GM18870 (cell line): ENCODE data around the gene HINT3.
"Not testable (repeated sequence)": the region's sequence is repeated elsewhere in the genome, so short reads cannot be mapped to it uniquely, and the experiment has no call there.

Experiments
- ATAC-seq: cut with Tn5 transposase; IDR thresholded peaks from one replicate; pipeline ENCODE4 v1.9.1; 2021; ENCODE audit warnings: moderate library complexity; ENCODE audit not compliant: unreplicated experiment

HINT3 gene

DNA sequence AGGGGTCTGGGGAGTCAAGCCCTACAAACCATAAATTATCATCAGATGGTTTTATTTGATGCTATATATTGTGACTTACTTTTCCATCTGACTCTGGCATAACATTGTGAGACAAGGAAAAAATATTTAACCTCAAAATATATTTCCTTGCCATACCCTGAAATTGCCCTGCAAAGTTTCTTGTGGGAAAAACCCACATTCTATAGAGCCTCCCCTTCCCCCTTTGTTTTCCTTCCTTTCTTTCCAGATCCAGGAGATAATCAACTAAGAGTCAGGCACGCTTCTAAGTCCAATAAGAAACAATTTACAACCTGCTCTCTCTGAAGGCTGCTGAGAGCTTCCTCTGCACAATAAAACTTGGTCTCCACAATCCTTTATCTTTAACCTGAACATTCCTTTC, 17.5 kb upstream of the HINT3 start:
- ATAC-seq, result no peak

DNA sequence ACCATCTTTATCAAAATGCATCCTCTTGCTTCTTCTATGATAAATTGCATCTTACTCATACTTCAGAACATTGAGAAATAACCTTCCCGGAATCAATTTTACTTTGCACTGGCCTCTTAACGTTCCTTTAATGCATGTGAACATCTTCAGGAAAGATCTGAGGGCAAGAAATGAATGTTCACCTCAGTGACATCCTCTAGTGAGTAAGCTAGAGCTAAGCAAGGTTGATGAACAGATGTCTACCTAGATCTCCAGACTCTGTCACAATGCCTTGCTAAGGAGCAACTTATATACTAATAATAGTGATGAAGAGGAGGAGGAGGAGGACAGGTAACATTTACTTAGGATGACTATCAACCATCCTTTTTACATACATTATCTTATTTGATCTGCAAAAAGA, 16.8 kb upstream of the HINT3 start:
- ATAC-seq, result no peak

DNA sequence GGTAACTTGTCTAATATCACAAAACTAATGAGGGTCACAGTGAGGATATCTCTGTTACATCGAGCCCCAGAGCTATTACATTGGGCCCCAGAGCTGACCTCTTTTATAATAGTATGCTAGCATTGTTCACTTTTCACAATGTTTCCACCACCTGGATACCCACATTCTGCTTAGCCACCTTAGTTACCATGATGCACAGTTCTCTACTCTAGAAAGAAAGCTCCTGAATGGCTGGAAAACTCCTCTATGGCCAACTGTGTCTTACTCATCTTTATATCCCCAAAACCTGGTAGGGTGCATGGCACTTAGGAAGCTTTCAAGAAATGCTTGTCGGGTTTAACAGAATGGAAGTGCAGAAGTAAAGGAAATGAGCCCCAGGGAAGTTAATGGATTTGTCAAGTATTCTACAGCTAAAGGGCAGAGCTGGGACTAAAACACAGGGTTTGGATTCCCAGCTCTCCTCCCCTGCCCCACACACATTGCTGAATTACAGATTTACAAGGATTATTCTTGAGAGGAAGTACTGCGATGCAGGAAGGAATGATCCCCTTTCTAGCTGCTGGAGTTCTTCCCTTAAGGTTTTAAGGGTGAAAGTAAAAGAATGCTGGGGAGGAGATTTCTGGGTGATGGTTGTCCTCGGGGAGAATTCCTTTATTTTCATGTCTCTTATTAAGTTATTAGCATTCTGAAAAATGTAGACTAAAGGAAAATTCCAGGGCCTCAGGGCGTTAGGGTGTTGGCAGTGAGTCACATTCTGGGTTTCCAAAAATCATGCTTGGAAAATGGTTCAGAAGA, 16.1 kb upstream of the HINT3 start:
- no peak for ATAC-seq

DNA sequence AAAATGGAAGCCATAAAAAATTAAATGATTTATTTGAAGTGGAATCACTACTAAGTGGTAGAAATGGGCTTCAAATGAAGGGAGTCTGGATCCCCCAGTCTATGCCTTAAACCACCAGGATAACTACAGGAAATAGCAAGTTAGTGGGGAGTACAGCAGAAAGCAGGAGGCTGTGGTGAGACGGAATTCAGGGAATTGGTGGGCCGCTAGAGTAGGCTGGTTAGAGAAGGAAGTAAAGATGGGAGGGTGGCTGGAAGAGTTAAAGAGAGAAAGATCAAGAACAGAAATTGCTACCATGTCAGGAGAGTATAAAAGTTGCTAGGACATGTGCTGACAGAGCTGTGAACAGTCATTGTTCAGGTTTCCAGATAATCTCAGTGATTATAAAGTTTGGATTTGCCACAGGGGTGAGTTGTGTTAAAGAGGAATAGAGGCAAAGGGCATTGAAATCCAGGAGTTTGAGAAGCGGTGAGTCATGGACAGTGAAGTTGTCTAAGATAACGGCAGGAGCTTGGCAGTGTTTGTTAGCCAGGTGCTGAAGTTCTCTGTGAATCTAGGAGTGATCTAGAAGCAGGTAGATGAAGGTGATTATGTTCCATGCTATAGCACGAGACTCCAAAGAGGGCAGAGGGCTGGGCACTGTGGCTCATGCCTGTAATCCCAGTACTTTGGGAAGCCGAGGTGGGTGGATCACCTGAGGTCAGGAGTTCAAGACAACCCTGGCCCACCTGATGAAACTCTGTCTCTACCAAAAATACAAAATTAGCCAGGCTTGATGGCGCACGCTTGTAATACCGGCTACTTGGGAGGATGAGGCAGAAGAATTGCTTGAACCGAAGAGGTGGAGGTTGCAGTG, 13.7 kb upstream of the HINT3 start:
- no peak for ATAC-seq

DNA sequence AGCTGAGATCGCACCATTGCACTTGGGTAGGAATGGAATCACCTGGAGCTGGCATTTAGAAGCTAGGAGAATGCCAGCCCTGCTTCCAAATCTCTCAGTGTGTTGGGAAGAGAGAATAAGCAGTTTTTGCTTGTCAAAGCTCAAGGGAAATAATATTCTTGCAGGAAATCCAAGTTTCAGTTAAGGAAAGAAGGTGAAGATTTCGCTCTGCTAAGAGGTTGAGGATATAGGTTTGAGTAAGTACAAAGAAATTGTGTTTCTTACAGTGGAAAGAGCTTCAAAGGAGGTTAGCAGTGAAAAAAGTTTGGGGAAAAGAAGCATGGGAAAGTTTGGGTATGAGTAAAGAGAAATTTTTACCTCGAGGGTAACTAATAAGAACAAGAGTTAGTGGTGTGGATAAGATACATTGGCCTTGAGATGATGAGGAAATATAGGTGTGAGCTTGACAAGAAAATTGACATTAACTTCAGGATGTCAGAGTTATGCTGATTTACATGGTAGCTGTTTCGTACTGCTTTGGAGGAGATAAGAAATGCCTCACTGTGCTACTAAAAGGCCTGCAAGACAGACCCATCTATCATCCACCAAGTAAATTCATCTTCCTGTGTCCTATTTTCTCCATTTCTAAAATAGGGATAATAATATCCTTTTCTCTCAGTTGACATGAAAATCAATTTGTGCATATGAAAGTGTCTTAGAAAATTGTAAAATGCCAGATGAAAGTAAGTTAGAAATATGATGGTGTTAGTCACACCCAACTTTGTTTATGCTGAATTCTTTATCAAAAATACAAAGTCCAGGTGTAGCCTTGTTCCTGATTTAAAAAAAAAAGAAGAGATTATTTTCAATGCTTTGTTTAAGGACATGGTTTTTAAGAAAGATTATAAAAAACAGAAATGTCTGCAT, 12.8 kb upstream of the HINT3 start:
- no peak for ATAC-seq

DNA sequence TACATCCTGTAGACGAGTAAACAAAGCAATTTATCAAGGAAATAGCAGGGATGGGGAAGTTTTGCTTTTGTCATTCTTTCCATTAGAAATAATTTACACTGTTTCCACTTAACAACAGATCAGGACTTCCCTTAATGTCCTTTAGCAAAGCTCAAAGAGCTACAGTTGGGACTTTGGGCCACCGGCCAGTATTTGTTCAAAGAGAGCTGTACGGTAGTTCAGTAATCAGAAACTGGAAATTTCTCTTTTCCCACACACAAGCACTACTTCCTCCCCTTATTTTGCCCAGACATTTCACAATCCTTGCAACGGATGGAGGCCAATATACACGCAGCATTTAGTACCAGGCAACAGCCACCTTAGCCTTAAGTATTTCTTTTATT, 12.1 kb upstream of the HINT3 start:
- ATAC-seq, result no peak

DNA sequence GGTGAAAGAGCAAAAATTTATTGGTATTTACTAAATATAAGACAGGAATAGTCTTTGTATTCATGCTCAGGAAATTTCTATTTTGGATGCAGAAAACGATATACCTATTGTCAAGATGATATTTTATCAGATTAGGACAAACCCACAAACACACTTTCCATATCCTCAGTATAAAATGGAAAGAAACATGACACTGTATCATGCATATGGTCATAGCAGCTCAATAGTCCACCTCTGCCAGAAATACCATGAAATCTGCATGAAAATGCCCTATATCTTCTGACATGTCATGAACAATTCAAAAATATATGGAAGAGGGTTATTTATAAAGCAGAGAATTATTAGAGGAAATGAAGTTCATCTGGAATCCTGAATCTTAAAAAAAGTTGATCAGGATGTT, 11.7 kb upstream of the HINT3 start:
- ATAC-seq, result no peak

DNA sequence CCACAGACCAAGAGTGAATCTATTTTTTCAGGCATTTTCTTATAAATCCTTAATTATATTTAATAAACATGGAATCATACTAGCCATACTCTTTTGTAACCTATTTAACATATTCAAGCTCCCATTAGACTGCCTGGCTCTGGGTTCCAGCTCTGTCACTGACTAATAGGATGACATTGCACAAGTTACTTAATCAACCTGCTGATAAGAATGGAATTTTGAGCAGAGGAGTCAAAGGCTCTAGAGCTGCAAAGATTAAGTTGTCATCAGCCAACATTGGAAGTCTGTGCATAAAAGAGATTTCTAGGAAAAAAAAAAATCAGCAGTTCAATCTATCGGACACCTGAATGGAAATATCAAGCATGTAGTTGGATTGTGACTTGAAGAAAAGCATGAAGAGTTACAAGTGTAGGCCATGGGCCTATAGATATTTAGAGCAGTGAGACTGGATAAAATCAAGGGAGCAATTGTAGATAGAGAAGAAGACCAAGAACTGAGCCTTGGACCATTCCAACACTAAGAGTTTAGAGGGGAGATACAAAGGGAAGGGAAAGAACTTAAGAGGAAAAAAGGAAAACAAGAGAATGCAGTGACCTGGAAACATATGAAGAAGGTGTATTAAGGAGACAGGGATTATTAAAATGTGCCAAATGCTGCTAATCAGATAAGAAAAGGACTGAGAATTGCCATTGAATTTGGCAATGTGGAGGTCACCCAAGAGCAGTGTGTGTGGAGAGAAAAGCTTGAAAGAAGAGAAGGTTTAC, 11.0 kb upstream of the HINT3 start:
- ATAC-seq, result no peak

DNA sequence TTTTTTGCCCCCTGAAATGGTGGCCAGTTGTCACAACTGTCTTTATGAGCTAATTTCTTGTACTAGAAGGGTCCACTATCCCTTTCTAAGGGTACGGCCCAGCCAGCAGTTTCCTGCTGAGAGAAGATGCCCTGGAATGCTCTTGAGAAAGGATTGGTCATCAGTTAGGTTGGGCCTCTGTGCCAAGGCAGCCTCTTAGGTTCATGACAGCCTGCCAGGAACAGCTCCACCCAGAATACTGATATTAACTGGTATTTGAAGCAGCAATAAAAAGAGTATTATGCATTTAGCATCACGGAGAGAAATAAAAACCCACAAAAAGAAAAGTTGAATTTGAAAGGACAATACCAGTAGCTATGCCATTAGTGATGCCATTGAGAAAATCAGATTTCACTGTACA, 9.0 kb upstream of the HINT3 start:
- no peak for ATAC-seq

DNA sequence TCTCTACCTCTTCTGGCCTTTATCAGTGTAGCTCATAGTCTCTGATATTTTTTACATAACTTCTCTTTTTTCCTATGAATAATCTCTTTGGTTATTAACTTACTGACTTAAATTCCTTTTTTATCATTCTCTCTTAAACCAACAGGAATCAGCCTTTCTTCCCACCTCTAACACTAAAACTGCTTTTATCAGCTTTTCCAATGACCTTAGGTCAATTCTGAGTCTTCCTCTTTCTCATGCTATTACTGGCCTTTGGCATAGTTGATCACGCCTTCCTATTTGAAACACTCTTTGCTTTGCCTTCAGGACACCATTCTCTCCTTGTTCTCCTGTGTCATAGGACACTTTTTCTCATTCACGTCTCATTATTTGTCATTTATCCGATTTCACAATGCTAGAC, 8.1 kb upstream of the HINT3 start:
- ATAC-seq, result no peak

DNA sequence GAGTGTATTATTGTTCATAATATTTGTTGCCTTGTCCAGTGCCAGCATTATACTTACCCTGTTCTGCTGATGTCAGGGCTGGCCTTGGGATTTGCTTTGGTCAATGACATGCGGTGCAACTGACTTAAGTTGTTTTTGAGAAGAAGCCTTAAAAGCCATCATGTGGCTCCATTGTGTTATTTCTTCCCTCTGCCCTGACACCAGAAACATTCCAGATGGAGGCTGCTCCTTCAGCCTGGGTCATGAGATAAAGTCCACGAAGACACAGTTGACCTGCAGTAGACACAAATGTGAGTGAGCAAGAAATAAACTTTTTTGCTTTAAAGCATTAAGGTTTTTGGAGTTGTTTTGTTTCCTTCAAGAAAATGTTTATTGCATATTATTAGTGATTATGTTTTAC, 7.5 kb upstream of the HINT3 start:
- no peak for ATAC-seq

DNA sequence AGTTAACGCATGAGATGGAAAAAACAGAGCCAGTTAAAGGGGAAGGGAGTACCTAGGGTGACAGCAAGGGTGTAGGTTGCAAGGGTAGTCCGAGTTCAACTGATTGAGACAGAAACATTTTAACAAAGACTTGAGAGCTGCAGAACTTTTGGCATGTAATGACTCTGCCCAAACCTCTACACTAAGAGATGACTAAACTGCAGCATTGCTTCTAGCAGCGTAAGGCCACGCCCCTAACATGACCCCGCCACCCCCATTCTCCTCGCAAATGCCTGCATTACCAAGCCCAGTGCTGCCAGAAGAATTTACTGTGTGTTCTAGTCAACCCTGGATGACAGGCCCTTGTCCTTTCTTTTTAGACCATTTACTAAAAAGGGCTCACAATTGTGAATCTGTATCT, 6.3 kb upstream of the HINT3 start:
- ATAC-seq, result no peak

DNA sequence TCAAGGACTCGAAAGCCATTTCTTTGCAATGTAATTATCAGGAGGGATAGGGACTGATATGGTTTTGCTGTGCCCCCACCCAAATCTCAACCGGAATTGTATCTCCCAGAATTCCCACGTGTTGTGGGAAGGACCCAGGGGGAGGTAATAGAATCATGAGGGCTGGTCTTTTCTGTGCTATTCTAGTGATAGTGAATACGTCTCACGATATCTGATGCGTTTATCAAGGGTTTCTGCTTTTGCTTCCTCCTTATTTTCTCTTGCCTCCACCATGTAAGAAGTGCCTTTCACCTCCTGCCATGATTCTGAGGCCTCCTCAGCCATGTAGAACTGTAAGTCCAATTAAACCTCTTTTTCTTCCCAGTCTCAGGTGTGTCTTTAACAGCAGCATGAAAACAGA, 5.9 kb upstream of the HINT3 start:
- ATAC-seq, result not testable (repeated sequence)

DNA sequence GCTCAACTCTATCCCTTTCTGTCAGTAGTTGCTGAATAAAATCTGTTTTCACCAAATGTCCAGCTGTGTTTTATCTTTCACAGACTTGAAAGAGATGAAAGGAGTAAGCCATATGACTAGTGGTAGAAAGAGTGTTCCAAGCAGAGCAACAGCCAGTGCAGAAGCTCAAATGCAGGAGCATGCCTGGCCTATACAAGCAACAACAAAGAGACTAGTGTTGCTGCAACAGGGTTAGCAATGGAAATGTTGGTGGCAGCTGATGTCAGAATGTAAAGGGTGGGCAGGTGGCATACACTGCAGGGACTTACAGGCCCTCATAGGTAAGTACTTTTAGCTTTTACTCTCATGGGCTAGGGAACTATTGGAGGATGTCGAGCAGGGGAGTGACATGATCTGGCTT, 5.2 kb upstream of the HINT3 start:
- ATAC-seq, result no peak

DNA sequence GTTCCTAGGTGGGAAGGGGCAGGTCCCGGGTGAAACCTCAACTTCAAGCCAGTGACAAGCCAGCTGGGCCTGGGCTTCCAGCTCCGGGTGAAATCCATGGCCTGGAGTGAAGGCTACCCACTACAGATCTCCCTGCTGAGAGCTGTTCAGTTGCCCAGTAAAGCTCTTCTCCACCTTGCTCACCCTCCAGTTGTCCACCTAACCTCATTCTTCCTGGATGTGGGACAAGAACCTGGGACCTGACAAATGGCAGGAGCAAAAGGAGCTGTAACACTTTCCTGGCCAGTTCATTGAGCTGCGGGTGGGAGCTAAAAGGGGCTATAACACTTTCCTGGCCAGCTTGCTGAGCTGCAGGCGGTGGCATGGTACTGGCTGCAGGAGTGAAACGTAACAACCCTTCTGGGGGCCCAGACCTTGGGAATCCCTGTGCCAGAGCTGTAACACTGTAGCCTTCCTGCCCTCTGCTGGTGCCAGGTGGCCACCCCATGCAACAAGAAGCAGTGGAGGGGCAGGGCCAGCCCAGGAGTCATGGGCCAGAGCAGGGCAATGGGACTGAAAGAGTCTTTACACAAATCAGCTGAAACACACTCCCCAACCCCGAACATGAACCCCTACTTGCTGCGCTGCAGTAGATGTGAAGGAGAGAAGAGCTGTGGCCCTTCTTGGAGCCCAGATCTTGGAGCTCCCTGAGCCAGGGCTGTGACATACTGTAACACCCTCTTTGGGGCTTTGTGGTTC, 3.6 kb upstream of the HINT3 start:
- no peak for ATAC-seq

DNA sequence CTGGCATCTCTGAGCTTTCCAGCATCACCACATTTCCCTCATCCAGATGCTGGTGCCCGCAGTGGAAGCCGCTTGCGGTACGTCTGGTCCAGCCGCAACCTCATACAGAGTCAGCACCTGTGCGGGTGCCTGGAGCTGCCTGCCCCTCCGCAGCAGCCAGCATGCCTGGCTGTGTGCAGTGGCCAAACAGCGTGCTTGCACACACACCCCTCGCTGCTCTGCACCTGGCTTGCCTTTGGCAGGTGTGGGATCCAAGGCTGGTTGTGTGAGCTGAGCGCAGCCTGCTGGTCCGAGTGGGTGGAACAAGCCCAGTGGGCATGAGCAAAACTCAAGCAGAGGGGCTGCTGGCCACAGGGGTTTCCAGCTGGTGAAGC, 3.1 kb upstream of the HINT3 start:
- ATAC-seq, result no peak

DNA sequence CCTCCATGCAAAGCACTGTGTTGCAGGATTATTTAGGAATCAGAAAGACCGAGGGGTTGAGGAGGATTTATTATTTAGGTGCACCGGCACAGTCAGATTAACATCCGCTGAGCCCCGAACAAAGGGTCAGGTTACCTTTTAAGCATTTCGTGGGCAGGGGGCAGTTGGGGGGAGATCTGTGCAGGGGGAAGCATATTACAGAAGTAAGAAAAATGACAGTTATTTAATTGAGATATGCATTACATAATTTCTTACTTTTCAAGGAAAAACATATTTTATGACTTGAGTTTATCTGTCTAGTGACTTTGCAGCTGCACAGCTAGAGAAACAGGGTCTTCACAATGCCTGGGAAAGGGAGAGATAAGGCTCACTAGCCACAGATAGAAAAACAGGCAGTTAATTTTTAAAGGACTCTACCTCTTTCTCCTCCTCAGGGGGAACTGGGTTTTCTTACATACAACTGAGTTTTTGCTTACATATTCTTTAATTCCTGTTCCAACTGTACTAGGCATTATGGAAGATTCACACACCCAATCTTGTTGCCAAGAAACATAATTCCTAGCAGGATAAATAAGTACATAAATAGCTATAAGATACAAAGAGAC, 1.7 kb upstream of the HINT3 start:
- ATAC-seq, result no peak

DNA sequence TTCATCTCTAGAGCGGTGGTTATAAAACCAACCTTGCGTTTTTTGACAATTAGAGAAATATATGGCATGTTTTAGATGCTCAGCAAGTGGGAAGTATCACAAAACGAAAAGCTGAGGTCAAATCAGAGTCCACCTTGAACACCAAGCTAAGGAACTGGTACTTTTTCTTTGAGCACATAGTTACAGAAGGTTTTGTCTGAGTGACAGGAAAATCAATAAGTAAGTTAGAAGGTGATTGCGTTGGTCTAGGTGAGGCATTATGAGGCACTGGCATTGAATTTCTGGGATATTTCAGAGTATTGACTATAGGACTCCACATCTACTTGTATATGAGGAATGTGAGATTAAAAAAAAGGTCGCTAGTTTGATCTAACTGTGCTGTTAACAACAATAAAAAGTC, 597 bp upstream of the HINT3 start:
- no peak for ATAC-seq

DNA sequence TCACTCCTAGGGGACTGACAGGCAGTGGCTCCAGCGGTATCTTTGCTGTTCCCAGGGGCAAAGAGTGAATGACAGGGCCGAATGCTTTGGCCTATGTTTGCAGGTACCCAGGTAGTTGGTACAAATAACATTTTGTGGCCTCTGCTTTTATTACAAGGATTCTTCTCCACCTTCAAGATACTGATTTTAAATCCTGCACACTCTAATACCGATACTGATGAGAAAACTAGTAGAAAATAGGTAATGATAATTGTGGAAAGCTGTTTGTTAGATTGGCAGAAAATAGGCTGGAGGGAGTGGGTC, 772 bp downstream of the HINT3 start:
- no peak for ATAC-seq

DNA sequence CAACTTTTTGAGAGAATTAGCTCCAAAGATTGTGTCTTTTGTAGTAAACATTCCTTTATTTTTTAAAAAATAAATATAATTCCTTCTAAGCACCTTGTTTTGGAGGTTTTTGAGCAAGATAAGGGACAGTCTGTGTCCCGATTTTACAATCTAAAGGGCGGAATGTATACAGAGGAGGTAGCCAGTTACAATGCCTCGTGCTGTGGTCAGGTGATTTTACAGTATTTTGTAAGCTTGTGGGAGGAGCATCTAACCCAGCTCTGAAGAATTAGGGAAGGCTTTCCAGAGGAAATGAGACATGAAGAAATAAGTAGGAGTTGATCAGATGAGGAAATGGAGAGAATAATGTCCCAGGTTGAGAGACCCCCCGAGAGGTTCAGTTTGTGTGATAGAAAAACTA, 1.3 kb downstream of the HINT3 start:
- ATAC-seq, result peak; percentile 24
